Measurements from ENCODE around the gene C5orf46.
"Not testable (repeated sequence)": the region's sequence is repeated elsewhere in the genome, so short reads cannot be mapped to it uniquely, and the experiment has no call there.

C5orf46 gene

DNA sequence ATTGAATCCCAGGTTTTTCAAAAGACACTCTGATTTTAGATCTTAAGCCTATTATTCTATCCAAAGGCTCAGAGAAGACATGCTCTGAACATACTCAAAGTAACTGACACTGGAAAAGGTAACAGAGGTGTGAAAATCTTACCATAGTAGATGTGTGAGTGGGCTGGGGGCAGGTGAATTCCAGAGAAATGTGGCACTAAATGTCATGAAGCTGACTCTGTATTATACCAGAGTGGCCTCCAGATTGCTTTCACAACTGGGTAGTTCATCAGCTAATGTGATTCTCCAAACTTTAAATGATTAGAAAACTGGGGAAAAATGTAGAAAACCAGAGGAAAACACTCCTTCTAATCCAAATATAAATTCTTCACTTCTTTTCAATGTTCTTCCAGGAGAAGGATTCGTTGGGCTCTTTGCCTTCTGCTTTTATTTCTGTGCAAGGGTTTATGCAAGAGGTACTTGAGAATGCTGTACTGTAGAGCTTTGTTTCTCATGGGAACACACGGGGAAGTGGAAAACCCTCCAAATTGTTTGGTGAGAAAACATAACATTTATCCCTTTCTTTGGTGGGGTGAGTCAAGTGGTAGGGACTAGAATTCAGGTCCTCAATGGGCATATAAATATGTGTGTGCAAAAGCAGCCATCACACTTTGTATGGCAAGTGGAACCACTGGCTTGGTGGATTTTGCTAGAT, 28.1 kb downstream of the C5orf46 start, which contains the start of gene SCGB3A2:
SCGB3A2 (plus strand) TSS at position 646 of the 694 bp plus-strand sequence. CDS start 93 bp downstream, outside the sequence.
- Histone ChIP-seq H3K9me3 (ENCODE audit: control insufficient read depth, low read length) (no peaks in the 10 kb centered on the region), H3K4me3 (ENCODE audit: insufficient read depth, low read depth, low read length, poor library complexity, severe bottlenecking) (no peak within 1 kb of the TSS), H3K36me3 (ENCODE audit: control insufficient read depth, insufficient read depth, low read length) (no peaks in the 10 kb centered on the region)

DNA sequence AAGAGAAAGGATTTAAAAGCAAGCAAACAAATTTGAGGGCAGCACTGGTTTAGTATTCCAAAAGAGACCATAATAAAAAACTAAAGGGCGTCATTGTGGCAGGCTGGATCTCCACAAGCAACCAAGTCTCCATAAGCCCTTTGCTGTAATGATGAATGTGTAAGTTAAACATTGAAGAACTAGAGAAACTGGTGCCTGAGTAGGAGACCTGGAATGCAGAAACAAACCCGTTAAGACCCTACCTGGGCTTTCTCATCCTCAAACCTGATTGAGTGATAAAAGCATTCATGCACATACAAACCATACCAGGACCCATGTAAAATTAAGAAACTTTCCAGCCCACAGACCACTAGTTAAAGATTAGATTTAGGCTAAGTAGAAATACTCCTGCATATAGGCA, 29.7 kb downstream of the C5orf46 start:
- Histone ChIP-seq H3K9me3 (ENCODE audit: control insufficient read depth, low read length) (no peaks in the 10 kb centered on the region), H3K4me3 (ENCODE audit: insufficient read depth, low read depth, low read length, poor library complexity, severe bottlenecking) (no peak overlapping the region), H3K27me3 (replicated peaks; ENCODE audit: control insufficient read depth, insufficient read depth, low read length, poor library complexity, severe bottlenecking) (no peaks in the 10 kb centered on the region), H3K27ac (ENCODE audit: insufficient read depth, low read length, poor library complexity, severe bottlenecking) (no peak overlapping the region), H3K4me1 (ENCODE audit: control insufficient read depth, insufficient read depth, low read length, poor library complexity, severe bottlenecking) (no peaks in the 10 kb centered on the region), H3K36me3 (ENCODE audit: control insufficient read depth, insufficient read depth, low read length) (no peaks in the 10 kb centered on the region)
- no peak for DNase-seq

More for the DNA sequence above, 28.1 kb downstream of the C5orf46 start, which contains the start of gene SCGB3A2:
- H3K27me3 ChIP-seq (replicated peaks; ENCODE audit: control insufficient read depth, insufficient read depth, low read length, poor library complexity, severe bottlenecking), result no peaks in the 10 kb centered on the region
- H3K27ac ChIP-seq (ENCODE audit: insufficient read depth, low read length, poor library complexity, severe bottlenecking), result no peak within 1 kb of the TSS
- no peaks in the 10 kb centered on the region for H3K4me1 ChIP-seq (ENCODE audit: control insufficient read depth, insufficient read depth, low read length, poor library complexity, severe bottlenecking)
- no peak for DNase-seq

DNA sequence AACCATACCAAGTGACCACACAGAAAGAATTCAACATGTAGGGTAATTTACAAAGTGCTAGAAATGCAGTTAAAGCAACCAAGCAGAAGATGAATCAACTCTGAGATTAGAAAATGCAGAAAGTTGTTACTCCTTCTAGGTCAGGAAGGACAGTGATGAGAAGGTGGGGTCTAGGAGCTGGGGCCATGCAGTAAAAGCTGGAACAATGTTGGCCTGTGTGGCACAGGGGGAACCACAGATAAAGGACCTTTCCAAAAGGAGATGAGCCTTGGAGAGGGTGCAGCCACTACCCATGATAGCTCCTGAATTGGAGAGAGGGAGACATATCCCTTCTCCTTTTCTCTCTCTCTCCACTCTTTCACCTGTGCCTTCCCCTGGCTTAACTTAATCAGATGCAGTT, 30.2 kb downstream of the C5orf46 start:
- H3K4me1 ChIP-seq (ENCODE audit: control insufficient read depth, insufficient read depth, low read length, poor library complexity, severe bottlenecking), result no peaks in the 10 kb centered on the region
- no peaks in the 10 kb centered on the region for H3K27me3 ChIP-seq (replicated peaks; ENCODE audit: control insufficient read depth, insufficient read depth, low read length, poor library complexity, severe bottlenecking)
- H3K9me3 ChIP-seq (ENCODE audit: control insufficient read depth, low read length), result no peaks in the 10 kb centered on the region
- no peak overlapping the region for H3K4me3 ChIP-seq (ENCODE audit: insufficient read depth, low read depth, low read length, poor library complexity, severe bottlenecking)
- no peak overlapping the region for H3K27ac ChIP-seq (ENCODE audit: insufficient read depth, low read length, poor library complexity, severe bottlenecking)
- no peak for DNase-seq
- H3K36me3 ChIP-seq (ENCODE audit: control insufficient read depth, insufficient read depth, low read length), result no peaks in the 10 kb centered on the region

DNA sequence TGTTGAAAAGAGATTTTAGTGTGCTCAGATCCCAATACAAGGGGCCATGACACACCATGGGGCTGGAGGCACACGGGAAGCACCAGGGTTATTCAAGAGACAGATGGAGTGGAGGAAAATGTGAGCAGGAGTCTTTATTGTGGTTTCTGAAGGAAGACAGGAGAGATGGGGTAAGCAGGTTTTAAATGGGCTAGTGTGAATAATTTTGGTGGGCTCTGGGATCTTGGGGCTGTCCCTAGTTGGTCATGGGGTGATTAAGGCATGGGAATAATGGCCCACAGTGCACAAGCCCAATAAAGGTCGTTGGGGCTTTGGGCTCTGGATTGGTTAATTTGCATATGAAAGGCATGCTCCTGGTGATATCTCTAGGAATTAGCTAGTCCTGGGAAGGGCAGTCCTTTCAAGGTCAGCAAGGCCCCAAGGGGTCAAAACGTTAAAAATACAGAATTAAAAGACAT, 31.4 kb downstream of the C5orf46 start:
- H3K36me3 ChIP-seq (ENCODE audit: control insufficient read depth, insufficient read depth, low read length), result no peaks in the 10 kb centered on the region
- no peaks in the 10 kb centered on the region for H3K9me3 ChIP-seq (ENCODE audit: control insufficient read depth, low read length)

DNA sequence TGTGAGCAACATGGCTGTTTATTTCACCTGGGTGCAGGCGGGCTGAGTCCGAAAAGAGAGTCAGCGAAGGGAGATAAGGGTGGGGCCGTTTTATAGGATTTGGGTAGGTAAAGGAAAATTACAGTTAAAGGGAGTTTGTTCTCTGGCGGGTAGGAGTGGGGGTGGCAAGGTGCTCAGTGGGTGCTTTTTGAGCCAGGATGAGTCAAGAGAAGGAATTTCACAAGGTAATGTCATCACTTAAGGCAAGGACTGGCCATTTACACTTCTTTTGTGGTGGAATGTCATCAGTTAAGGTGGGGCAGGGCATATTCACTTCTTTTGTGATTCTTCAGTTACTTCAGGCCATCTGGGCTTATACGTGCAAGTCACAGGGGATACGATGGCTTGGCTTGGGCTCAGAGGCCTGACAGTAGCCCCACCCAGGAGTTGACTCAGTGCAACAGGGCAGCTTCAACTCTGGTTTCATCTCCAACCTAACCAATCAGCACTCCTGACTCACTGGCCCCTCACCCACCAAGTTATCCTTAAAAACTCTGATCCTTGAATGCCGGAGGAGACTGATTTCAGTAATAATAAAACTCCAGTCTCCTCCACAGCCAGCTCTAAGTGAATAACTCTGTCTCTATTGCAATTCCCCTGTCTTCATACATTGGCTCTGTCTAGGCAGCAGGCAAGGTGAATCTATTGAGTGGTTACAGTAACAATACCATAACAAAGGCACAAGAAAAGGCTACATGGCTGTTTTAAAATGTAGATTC, 32.0 kb downstream of the C5orf46 start:
- not testable (repeated sequence) for H3K9me3 ChIP-seq (ENCODE audit: control insufficient read depth, low read length); H3K4me1 ChIP-seq (ENCODE audit: control insufficient read depth, insufficient read depth, low read length, poor library complexity, severe bottlenecking); H3K36me3 ChIP-seq (ENCODE audit: control insufficient read depth, insufficient read depth, low read length); H3K4me3 ChIP-seq (ENCODE audit: insufficient read depth, low read depth, low read length, poor library complexity, severe bottlenecking); H3K27ac ChIP-seq (ENCODE audit: insufficient read depth, low read length, poor library complexity, severe bottlenecking); DNase-seq; H3K27me3 ChIP-seq (replicated peaks; ENCODE audit: control insufficient read depth, insufficient read depth, low read length, poor library complexity, severe bottlenecking)

More for the DNA sequence above, 31.4 kb downstream of the C5orf46 start:
- Histone ChIP-seq H3K4me1 (ENCODE audit: control insufficient read depth, insufficient read depth, low read length, poor library complexity, severe bottlenecking) (no peaks in the 10 kb centered on the region), H3K27me3 (replicated peaks; ENCODE audit: control insufficient read depth, insufficient read depth, low read length, poor library complexity, severe bottlenecking) (no peaks in the 10 kb centered on the region), H3K4me3 (ENCODE audit: insufficient read depth, low read depth, low read length, poor library complexity, severe bottlenecking) (no peak overlapping the region), H3K27ac (ENCODE audit: insufficient read depth, low read length, poor library complexity, severe bottlenecking) (no peak overlapping the region)
- no peak for DNase-seq

DNA sequence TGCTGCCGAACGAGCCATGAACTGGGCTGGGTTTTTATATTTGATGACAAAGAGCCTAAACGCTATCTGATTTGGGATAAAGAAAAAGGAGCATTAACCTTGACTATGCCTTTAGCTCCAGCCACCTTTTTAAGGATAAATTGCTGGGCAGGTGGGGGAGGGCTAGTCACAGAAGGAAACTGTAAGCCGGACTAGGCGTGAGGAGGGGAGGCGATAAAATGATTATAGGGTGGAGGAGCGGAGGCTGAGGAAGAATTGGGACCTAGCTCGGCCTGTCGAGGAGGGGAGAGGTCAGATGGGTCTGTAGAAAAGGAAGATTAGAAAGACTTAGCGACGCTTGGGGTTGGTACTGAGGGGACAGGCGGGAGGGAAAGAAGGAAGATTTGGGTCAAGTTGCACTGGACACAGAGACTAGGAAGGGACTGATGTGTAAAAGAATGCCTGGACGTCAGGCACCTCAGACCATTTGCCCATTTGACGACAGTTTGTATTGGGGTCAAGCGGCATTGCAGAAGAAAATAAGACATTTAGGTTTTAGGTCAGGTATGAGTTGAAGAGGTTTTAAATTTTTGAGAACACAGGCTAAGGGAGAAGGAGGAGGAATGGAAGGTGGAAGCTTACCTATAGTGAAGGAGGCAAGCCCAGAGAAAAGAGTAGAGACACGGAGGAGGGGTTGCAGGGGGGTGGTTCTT, 33.4 kb downstream of the C5orf46 start:
- H3K27ac ChIP-seq (ENCODE audit: insufficient read depth, low read length, poor library complexity, severe bottlenecking); H3K4me3 ChIP-seq (ENCODE audit: insufficient read depth, low read depth, low read length, poor library complexity, severe bottlenecking); H3K9me3 ChIP-seq (ENCODE audit: control insufficient read depth, low read length); H3K4me1 ChIP-seq (ENCODE audit: control insufficient read depth, insufficient read depth, low read length, poor library complexity, severe bottlenecking); H3K36me3 ChIP-seq (ENCODE audit: control insufficient read depth, insufficient read depth, low read length); DNase-seq; H3K27me3 ChIP-seq (replicated peaks; ENCODE audit: control insufficient read depth, insufficient read depth, low read length, poor library complexity, severe bottlenecking): not testable (repeated sequence)

DNA sequence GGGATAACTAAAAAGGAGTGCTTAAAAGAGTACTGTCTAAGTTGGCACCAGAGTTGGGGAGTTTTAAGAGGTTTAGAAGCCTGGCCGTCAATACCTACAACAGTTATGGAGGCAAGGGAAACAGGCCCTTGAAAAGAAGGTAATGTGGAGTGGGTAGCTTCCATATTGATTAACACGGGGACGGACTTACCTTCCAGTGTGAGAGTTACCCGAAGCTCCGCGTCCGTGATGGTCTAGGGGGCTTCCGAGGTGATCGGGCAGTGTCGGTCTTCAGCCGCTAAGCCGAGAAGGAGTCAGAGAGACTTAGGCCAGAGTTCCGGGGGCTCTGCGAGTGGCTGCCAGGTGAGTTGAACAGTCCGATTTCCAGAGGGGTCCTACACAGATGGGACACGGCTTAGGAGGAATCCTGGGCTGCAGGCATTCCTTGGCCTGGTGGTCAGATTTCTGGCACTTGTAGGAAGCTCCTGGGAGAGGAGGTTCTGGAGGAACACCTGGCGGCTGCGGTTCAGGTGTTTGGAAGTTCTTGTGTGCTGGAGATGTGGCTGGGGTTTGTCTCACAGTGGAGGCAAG, 34.3 kb downstream of the C5orf46 start:
- H3K9me3 ChIP-seq (ENCODE audit: control insufficient read depth, low read length); DNase-seq; H3K4me1 ChIP-seq (ENCODE audit: control insufficient read depth, insufficient read depth, low read length, poor library complexity, severe bottlenecking): not testable (repeated sequence)

DNA sequence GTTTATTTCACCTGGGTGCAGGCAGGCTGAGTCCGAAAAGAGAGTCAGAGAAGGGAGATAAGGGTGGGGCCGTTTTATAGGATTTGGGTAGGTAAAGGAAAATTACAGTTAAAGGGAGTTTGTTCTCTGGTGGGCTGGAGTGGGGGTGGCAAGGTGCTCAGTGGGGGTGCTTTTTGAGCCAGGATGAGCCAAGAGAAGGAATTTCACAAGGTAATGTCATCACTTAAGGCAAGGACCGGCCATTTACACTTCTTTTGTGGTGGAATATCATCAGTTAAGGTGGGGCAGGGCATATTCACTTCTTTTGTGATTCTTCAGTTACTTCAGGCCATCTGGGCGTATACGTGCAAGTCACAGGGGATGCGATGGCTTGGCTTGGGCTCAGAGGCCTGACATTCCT, 36.4 kb downstream of the C5orf46 start:
- not testable (repeated sequence) for H3K27me3 ChIP-seq (replicated peaks; ENCODE audit: control insufficient read depth, insufficient read depth, low read length, poor library complexity, severe bottlenecking); H3K4me3 ChIP-seq (ENCODE audit: insufficient read depth, low read depth, low read length, poor library complexity, severe bottlenecking); H3K27ac ChIP-seq (ENCODE audit: insufficient read depth, low read length, poor library complexity, severe bottlenecking); DNase-seq; H3K36me3 ChIP-seq (ENCODE audit: control insufficient read depth, insufficient read depth, low read length); H3K9me3 ChIP-seq (ENCODE audit: control insufficient read depth, low read length); H3K4me1 ChIP-seq (ENCODE audit: control insufficient read depth, insufficient read depth, low read length, poor library complexity, severe bottlenecking)

More for the DNA sequence above, 34.3 kb downstream of the C5orf46 start:
- H3K36me3 ChIP-seq (ENCODE audit: control insufficient read depth, insufficient read depth, low read length); H3K27me3 ChIP-seq (replicated peaks; ENCODE audit: control insufficient read depth, insufficient read depth, low read length, poor library complexity, severe bottlenecking); H3K27ac ChIP-seq (ENCODE audit: insufficient read depth, low read length, poor library complexity, severe bottlenecking); H3K4me3 ChIP-seq (ENCODE audit: insufficient read depth, low read depth, low read length, poor library complexity, severe bottlenecking): not testable (repeated sequence)

DNA sequence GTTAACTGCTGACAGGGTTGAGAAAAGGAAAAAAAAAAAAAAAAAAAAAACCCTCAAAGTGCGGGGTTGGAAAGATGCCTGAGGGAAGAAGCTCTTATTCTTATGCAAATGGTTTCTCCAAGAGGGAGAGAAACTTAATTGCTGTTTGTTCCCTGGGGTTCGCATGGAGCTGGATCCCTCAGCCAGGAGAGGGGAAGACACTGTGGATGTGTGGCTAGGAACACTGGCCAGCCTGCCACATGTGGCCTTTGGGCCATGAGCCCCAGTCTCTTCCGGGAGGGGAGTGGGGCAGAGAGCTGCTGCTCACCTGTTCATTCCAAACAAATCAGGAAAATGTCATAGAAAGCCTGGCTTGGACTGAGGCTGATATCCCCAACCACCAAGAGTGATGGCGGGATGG, 37.2 kb downstream of the C5orf46 start:
- Histone ChIP-seq H3K4me3 (ENCODE audit: insufficient read depth, low read depth, low read length, poor library complexity, severe bottlenecking) (no peak overlapping the region), H3K27ac (ENCODE audit: insufficient read depth, low read length, poor library complexity, severe bottlenecking) (no peak overlapping the region)

More for the DNA sequence above, 37.2 kb downstream of the C5orf46 start:
- Histone ChIP-seq H3K36me3 (ENCODE audit: control insufficient read depth, insufficient read depth, low read length) (no peaks in the 10 kb centered on the region), H3K9me3 (ENCODE audit: control insufficient read depth, low read length) (no peaks in the 10 kb centered on the region), H3K4me1 (ENCODE audit: control insufficient read depth, insufficient read depth, low read length, poor library complexity, severe bottlenecking) (no peaks in the 10 kb centered on the region), H3K27me3 (replicated peaks; ENCODE audit: control insufficient read depth, insufficient read depth, low read length, poor library complexity, severe bottlenecking) (no peaks in the 10 kb centered on the region)
- no peak for DNase-seq

All from effector memory CD4-positive, alpha-beta T cell (primary cell).